Measurements from ENCODE around the gene RAB15. TPM values are rescaled to one million over a fixed set of nuclear protein-coding genes. Genes with fewer than 3 reads are reported as not detected.

RAB15 gene
- total RNA-seq, 2 donors from 2014 or later: 6.0 to 7.3 TPM

- intact Hi-C loops (cut with DNase I): no loop called here
- no peak for DNase-seq (ENCODE audit: low spot score)
These were observed 20.3 kb upstream of the RAB15 start for GRCh38 chr14:64992328-64992885.

GRCh38 chr14:64990939-64991338 lies 18.8 kb upstream of the RAB15 start:
- intact Hi-C loops (cut with DNase I): no loop called here
- no peak for DNase-seq (ENCODE audit: low spot score)

GRCh38 chr14:64990296-64990695 lies 18.2 kb upstream of the RAB15 start:
- DNase-seq (ENCODE audit: low spot score): no peak
- intact Hi-C loops (cut with DNase I): no loop called here

- no peak for DNase-seq (ENCODE audit: low spot score)
- intact Hi-C loops (cut with DNase I): loop anchor here in 1 of 2 donors (10.0 kb wide), 1 partner anchor 847 kb away; no protein-coding TSS in a partner anchor
These were observed 15.3 kb upstream of the RAB15 start for GRCh38 chr14:64987438-64987767.

GRCh38 chr14:64986648-64987437 lies 14.7 kb upstream of the RAB15 start, which contains the start of gene FNTB:
Gene FNTB (plus strand): TSS chr14:64986895. CDS start chr14:64986954, 59 bp downstream.
- peak; percentile 98 for DNase-seq (ENCODE audit: low spot score)
- intact Hi-C loops (cut with DNase I): loop anchor here in 1 of 2 donors (10.0 kb wide), 1 partner anchor 848 kb away; no protein-coding TSS in a partner anchor

- DNase-seq (ENCODE audit: low spot score): no peak
- intact Hi-C loops (cut with DNase I): loop anchor here in 1 of 2 donors (10.0 kb wide), 1 partner anchor 851 kb away; no protein-coding TSS in a partner anchor
These were observed 11.5 kb upstream of the RAB15 start for GRCh38 chr14:64983439-64984310.

GRCh38 chr14:64979336-64980074 lies 7.4 kb upstream of the RAB15 start:
- DNase-seq (ENCODE audit: low spot score): no peak
- intact Hi-C loops (cut with DNase I): loop anchor here in 1 of 2 donors (10.0 kb wide), 1 partner anchor 855 kb away; no protein-coding TSS in a partner anchor

- intact Hi-C loops (cut with DNase I): loop anchor here in 1 of 2 donors (1.0 kb wide), 1 partner anchor 44 kb away; no protein-coding TSS in a partner anchor
- no peak for DNase-seq (ENCODE audit: low spot score)
These were observed 2.4 kb upstream of the RAB15 start for GRCh38 chr14:64974563-64974962.

- no peak for DNase-seq (ENCODE audit: low spot score)
- intact Hi-C loops (cut with DNase I): loop anchor here in 1 of 2 donors (1.0 kb wide), 1 partner anchor 44 kb away; no protein-coding TSS in a partner anchor
These were observed 1.7 kb upstream of the RAB15 start for GRCh38 chr14:64973826-64974225.

- no peak for DNase-seq (ENCODE audit: low spot score)
- intact Hi-C loops (cut with DNase I): no loop called here
These were observed 898 bp upstream of the RAB15 start for GRCh38 chr14:64973026-64973442.

- no peak for DNase-seq (ENCODE audit: low spot score)
- intact Hi-C loops (cut with DNase I): no loop called here
These were observed 619 bp downstream of the RAB15 start for GRCh38 chr14:64971491-64971942.

GRCh38 chr14:64970776-64971477 lies 1.2 kb downstream of the RAB15 start:
- intact Hi-C loops (cut with DNase I): no loop called here
- DNase-seq (ENCODE audit: low spot score): no peak

GRCh38 chr14:64970041-64970440 lies 2.1 kb downstream of the RAB15 start:
- peak; percentile 67 for DNase-seq (ENCODE audit: low spot score)

GRCh38 chr14:64968651-64969050 lies 3.5 kb downstream of the RAB15 start:
- peak; percentile 40 for DNase-seq (ENCODE audit: low spot score)
- intact Hi-C loops (cut with DNase I): no loop called here

More at GRCh38 chr14:64970041-64970440, 2.1 kb downstream of the RAB15 start:
- intact Hi-C loops (cut with DNase I): no loop called here

GRCh38 chr14:64968167-64968566 lies 4.0 kb downstream of the RAB15 start:
- DNase-seq (ENCODE audit: low spot score): peak; percentile 44
- intact Hi-C loops (cut with DNase I): no loop called here

GRCh38 chr14:64966976-64967375 lies 5.2 kb downstream of the RAB15 start:
- intact Hi-C loops (cut with DNase I): no loop called here

GRCh38 chr14:64965356-64966000 lies 6.7 kb downstream of the RAB15 start:
- intact Hi-C loops (cut with DNase I): no loop called here
- DNase-seq (ENCODE audit: low spot score): peak; percentile 62

More at GRCh38 chr14:64966976-64967375, 5.2 kb downstream of the RAB15 start:
- DNase-seq (ENCODE audit: low spot score): no peak

GRCh38 chr14:64963611-64964010 lies 8.5 kb downstream of the RAB15 start:
- intact Hi-C loops (cut with DNase I): no loop called here
- peak; percentile 63 for DNase-seq (ENCODE audit: low spot score)

Data from posterior vena cava (tissue), 2 donors.